Activated effector memory CD4-positive, alpha-beta T cell treated with Interleukin-2 at 50 U/mL for 16 hours (primary cell): ENCODE measurements around the gene ANKRD42.
"Not testable (repeated sequence)": the region's sequence is repeated elsewhere in the genome, so short reads cannot be mapped to it uniquely, and the experiment has no call there.

Experiments
- DNase-seq: peaks from one replicate; pipeline ENCODE4 v3.0.0-alpha.2; 2020

ANKRD42 gene

GRCh38 chr11:83249445-83249844 is 55.9 kb downstream of the ANKRD42 start:
- DNase-seq, result no peak

- no peak for DNase-seq
Observed at GRCh38 chr11:83249972-83250593, 56.6 kb downstream of the ANKRD42 start.

- DNase-seq, result no peak
Observed at GRCh38 chr11:83252266-83252665, 58.8 kb downstream of the ANKRD42 start.

- DNase-seq, result no peak
Observed at GRCh38 chr11:83252941-83253340, 59.4 kb downstream of the ANKRD42 start.

GRCh38 chr11:83255366-83255765 is 61.9 kb downstream of the ANKRD42 start:
- no peak for DNase-seq

GRCh38 chr11:83256602-83257340 is 63.3 kb downstream of the ANKRD42 start:
- no peak for DNase-seq

GRCh38 chr11:83257761-83258168 is 64.3 kb downstream of the ANKRD42 start:
- no peak for DNase-seq

GRCh38 chr11:83259559-83259958 is 66.0 kb downstream of the ANKRD42 start:
- DNase-seq, result no peak

- DNase-seq, result no peak
Observed at GRCh38 chr11:83265331-83265730, 71.8 kb downstream of the ANKRD42 start.

- DNase-seq, result not testable (repeated sequence)
Observed at GRCh38 chr11:83269080-83269479, 75.6 kb downstream of the ANKRD42 start.

- not testable (repeated sequence) for DNase-seq
Observed at GRCh38 chr11:83271734-83272133, 78.2 kb downstream of the ANKRD42 start.

GRCh38 chr11:83272627-83273026 is 79.1 kb downstream of the ANKRD42 start:
- DNase-seq, result no peak

- DNase-seq, result no peak
Observed at GRCh38 chr11:83275888-83276641, 82.6 kb downstream of the ANKRD42 start.

GRCh38 chr11:83278351-83278750 is 84.8 kb downstream of the ANKRD42 start:
- DNase-seq, result no peak

GRCh38 chr11:83280256-83280655 is 86.7 kb downstream of the ANKRD42 start:
- no peak for DNase-seq

GRCh38 chr11:83282084-83282716 is 88.7 kb downstream of the ANKRD42 start:
- no peak for DNase-seq

GRCh38 chr11:83284501-83285150 is 91.1 kb downstream of the ANKRD42 start:
- DNase-seq, result no peak

GRCh38 chr11:83285151-83285770 is 91.7 kb downstream of the ANKRD42 start:
- DNase-seq, result no peak

- peak; percentile 91 for DNase-seq
Observed at GRCh38 chr11:83285771-83286528, 92.4 kb downstream of the ANKRD42 start, which contains the start of gene CCDC90B. Gene CCDC90B, minus strand, starts transcription at chr11:83286367. Its CDS starts 395 bp downstream, at chr11:83285972.

- no peak for DNase-seq
Observed at GRCh38 chr11:83287631-83288030, 94.1 kb downstream of the ANKRD42 start.

- DNase-seq, result no peak
Observed at GRCh38 chr11:83292709-83293456, 99.4 kb downstream of the ANKRD42 start.
